AG04450 (cell line): ENCODE results near the gene PHF14. TPM values are rescaled to one million over a fixed set of nuclear protein-coding genes. Genes with fewer than 3 reads are reported as not detected.
"Not testable (repeated sequence)": the region's sequence is repeated elsewhere in the genome, so short reads cannot be mapped to it uniquely, and the experiment has no call there.

Experiments used
- CTCF ChIA-PET: fragments of 300-600, 350-600 bp; formaldehyde crosslinking; extraction: SDS; loops from one replicate; lab custom pipeline; 2022; ENCODE audit warnings: antibody characterized with exemption, inconsistent platforms; lab: Charles Lee
- POLR2A ChIA-PET: fragments of 350-600 bp; formaldehyde crosslinking; extraction: SDS; loops from one replicate; lab custom pipeline; 2021; ENCODE audit warnings: antibody characterized with exemption, inconsistent platforms; lab: Yijun Ruan, JAX
- DNase-seq: peaks from one replicate; pipeline ENCODE4 v3.0.0-alpha.2; 2011; ENCODE audit warnings: low read depth, low spot score
- H3K27ac ChIP-seq: one replicate; pipeline ENCODE4 v1.5.1; 2012; ENCODE audit warnings: low read depth, low read length, control low read depth
- H3K27me3 ChIP-seq: one replicate; pipeline ENCODE4 v1.6.0; 2012; ENCODE audit warnings: low read length; ENCODE audit not compliant: control insufficient read depth, insufficient read depth
- H3K4me3 ChIP-seq: 2 replicates; pipeline ENCODE4 v1.5.1; 2011; ENCODE audit warnings: mild to moderate bottlenecking, low read depth, low read length, control low read depth
- H3K9me3 ChIP-seq: 2 replicates; pipeline ENCODE4 v1.5.1; 2012; ENCODE audit warnings: low read length; ENCODE audit not compliant: control insufficient read depth, insufficient read depth
- CTCF ChIP-seq: IDR thresholded peaks from 2 replicates; pipeline ENCODE4 v1.5.1; 2011; ENCODE audit warnings: low read depth, low read length, control low read depth, inconsistent platforms
- polyA plus RNA-seq: library from polyadenylated mRNA; depleted of rRNA; stranded (reverse); fragments of >200 nt; gene quantifications from 2 replicates; pipeline ENCODE4 v1.2.3, GENCODE V29; 2011

Gene PHF14
- polyA plus RNA-seq, 1 experiment: 26.2 TPM

DNA sequence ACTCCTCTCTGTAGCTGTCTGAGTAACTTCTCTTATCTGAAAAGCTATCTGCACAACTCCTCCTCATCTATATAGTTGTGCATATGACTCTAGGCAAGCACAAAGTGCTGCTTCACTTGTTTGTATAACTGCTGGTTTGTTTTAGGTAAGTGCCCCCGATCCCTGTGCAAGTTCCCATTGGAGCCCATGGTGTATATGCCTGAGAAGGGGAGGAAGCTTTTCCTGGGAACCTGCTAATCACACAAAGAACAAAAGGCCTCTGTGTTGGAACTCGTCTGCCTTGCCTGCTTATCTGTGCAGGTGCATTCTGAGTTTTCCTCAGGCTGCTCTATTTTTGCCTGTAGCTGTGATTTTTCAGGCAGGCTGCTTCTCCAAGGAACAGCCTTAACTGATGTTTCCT, 23.2 kb upstream of the PHF14 start:
- TF ChIP-seq CTCF: no peak
- H3K9me3 ChIP-seq: no peaks in the 10 kb centered on the region
- no peak overlapping the region for H3K27ac ChIP-seq
- ChIA-PET POLR2A (no interaction called here), CTCF (interaction anchor here (1.7 kb wide), 1 partner anchor 262 kb away, joined by 4 read pairs; no protein-coding TSS in a partner anchor)
- H3K27me3 ChIP-seq: no peaks in the 10 kb centered on the region
- no peak overlapping the region for H3K4me3 ChIP-seq
- no peak for DNase-seq

DNA sequence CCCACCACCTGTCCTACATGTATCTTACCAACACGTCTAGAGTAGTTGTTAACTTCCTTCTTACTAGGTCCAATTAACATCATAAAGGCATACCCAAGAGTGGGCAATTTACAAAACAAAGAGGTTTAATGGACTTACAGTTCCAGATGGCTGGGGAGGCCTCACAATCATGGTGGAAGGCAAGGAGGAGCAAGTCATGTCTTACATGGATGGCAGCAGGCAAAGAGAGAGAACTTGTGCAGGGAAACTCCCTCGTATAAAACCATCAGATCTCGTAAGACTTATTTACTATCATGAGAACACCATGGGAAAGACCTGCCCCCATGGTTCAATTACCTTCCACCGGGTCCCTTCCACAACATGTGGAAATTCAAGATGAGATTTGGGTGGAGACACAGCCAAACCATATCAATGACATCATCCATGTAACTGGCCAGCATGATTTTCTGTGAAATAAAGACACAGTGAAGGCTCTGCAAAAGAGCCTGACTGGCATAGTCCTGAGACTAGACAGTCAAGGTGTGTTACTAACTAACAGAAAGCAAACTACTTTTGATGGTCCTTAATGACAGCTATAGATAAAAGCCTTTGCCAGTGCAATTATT, 22.6 kb upstream of the PHF14 start:
- DNase-seq, POLR2A ChIA-PET, H3K27me3 ChIP-seq, H3K4me3 ChIP-seq, H3K9me3 ChIP-seq, H3K27ac ChIP-seq: not testable (repeated sequence)
- CTCF ChIA-PET: interaction anchor here (1.7 kb wide), 1 partner anchor 262 kb away, joined by 4 read pairs; no protein-coding TSS in a partner anchor

DNA sequence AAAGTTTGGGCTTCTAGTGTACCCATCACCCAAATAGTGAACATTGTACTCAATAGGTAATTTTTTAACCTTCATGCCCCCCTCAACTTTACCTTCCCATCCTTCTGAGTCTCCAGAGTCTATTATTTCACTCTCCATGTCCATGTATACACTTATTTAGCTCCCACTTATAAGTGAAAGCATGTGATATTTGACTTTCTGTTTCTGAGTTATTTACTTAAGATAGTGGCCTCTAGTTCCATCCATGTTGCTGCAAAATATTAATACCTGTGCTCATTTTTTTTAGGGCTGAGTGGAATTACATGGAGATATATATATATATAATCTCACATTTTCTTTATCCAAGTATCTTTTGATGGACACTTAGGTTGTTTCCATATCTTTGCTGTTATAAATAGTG, 21.1 kb upstream of the PHF14 start:
- Histone ChIP-seq H3K27ac (no peak overlapping the region), H3K27me3 (no peaks in the 10 kb centered on the region), H3K4me3 (no peak overlapping the region), H3K9me3 (no peaks in the 10 kb centered on the region)
- no peak for DNase-seq
- ChIA-PET CTCF (no interaction called here), POLR2A (no interaction called here)
- TF ChIP-seq CTCF: no peak

DNA sequence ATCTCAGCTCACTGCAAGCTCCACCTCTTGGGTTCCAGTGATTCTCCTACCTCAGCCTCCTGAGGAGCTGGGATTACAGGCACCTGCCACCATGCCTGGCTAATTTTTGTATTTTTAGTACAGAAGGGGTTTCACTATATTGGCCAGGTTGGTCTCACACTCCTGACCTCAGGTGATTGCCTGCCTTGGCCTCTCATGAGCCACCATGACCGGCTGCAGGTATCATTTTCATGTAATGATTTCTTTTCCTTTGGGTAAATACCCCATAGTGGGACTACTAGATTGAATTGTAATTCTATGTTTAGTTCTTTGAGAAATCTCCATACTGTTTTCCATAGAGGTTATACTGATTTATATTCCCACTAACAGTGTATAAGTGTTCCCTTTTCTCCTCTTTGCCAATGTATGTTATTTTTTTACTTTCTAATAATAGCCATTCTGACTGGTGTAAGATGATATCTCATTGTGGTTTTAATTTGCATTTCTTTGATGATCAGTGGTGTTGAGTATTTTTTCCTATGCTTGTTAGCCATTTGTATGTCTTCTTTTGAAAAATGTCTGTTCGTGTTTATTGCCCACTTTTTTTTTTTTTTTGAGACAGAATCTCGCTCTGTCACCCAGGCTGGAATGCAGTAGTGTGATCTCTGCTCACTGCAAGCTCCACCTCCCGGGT, 20.5 kb upstream of the PHF14 start:
- H3K4me3 ChIP-seq, H3K9me3 ChIP-seq, CTCF ChIA-PET, H3K27me3 ChIP-seq, POLR2A ChIA-PET, H3K27ac ChIP-seq, DNase-seq: not testable (repeated sequence)

- Histone ChIP-seq H3K27me3 (no peaks in the 10 kb centered on the region), H3K4me3 (no peak overlapping the region), H3K27ac (no peak overlapping the region), H3K9me3 (peaks cover 3% of the 10 kb centered on the region; the same call in 1 of the 2 replicates)
- TF ChIP-seq CTCF: no peak
- CTCF ChIA-PET: no interaction called here
- DNase-seq: no peak
- POLR2A ChIA-PET: no interaction called here
These were observed 17.1 kb upstream of the PHF14 start for GRCh38 chr7:10956528-10956927.

DNA sequence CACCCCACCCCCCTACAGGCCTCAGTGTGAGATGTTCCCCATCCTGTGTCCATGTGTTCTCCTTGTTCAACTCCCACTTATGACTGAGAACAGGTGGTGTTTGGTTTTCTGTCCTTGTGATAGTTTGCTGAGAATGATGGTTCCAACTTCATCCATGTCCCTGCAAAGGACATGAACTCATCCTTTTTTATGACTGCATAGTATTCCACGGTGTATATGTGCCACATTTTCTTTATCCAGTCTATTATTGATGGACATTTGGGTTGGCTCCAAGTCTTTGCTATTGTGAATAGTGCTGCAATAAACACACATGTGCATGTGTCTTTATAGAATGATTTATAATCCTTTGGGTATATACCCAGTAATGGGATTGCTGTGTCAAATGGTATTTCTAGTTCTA, 13.4 kb upstream of the PHF14 start:
- H3K27me3 ChIP-seq, H3K4me3 ChIP-seq, H3K9me3 ChIP-seq, H3K27ac ChIP-seq, POLR2A ChIA-PET, DNase-seq: not testable (repeated sequence)
- CTCF ChIA-PET: interaction anchor here (0.8 kb wide), 1 partner anchor 264 kb away, joined by 3 read pairs; no protein-coding TSS in a partner anchor

GRCh38 chr7:10965016-10965415, 8.7 kb upstream of the PHF14 start:
- DNase-seq, H3K27me3 ChIP-seq, CTCF ChIA-PET, H3K4me3 ChIP-seq, POLR2A ChIA-PET, H3K27ac ChIP-seq, H3K9me3 ChIP-seq: not testable (repeated sequence)
